Liver (tissue), 9 donors: Measurements from ENCODE around the gene TMED9. TPM values are rescaled to one million over a fixed set of nuclear protein-coding genes. Genes with fewer than 3 reads are reported as not detected.

Source experiments
- DNase-seq: peaks from one replicate; pipeline ENCODE4 v3.0.0-alpha.2; 2017; ENCODE audit warnings: low spot score
- H3K27ac ChIP-seq, 2 donors: one replicate each; pipeline ENCODE4 v1.7.0; 2013; ENCODE audit warnings: inconsistent platforms in 2 of 2, low read length in 2 of 2, control low read depth in 1 of 2, low read depth in 1 of 2, mild to moderate bottlenecking in 1 of 2
- H3K27me3 ChIP-seq, 4 donors: one replicate each; pipeline versions ENCODE4 v1.6.1 to v1.7.0; 2013; ENCODE audit warnings: low read length in 3 of 4, inconsistent platforms in 1 of 4, mild to moderate bottlenecking in 1 of 4, moderate library complexity in 1 of 4; ENCODE audit not compliant: control insufficient read depth in 4 of 4, insufficient read depth in 4 of 4
- H3K36me3 ChIP-seq, 4 donors: one replicate each; pipeline versions ENCODE4 v1.6.1 to v1.7.0; 2013; ENCODE audit warnings: low read length in 3 of 4, mild to moderate bottlenecking in 3 of 4, low read depth in 1 of 4, moderate library complexity in 1 of 4; ENCODE audit not compliant: control insufficient read depth in 4 of 4, insufficient read depth in 3 of 4
- H3K4me1 ChIP-seq, 4 donors: one replicate each; pipeline versions ENCODE4 v1.6.1 to v1.7.0; 2013; ENCODE audit warnings: low read length in 3 of 4, mild to moderate bottlenecking in 3 of 4, moderate library complexity in 1 of 4; ENCODE audit not compliant: control insufficient read depth in 4 of 4, insufficient read depth in 4 of 4
- H3K4me3 ChIP-seq, 3 donors: one replicate each; pipeline versions ENCODE4 v1.6.1 to v1.7.0; 2013; ENCODE audit warnings: low read length in 3 of 3, control low read depth in 1 of 3, low read depth in 1 of 3, mild to moderate bottlenecking in 1 of 3
- H3K9ac ChIP-seq, 2 donors: one replicate each; pipeline ENCODE4 v1.7.0; 2013; ENCODE audit warnings: low read length in 2 of 2, mild to moderate bottlenecking in 2 of 2, moderate library complexity in 2 of 2, control low read depth in 1 of 2, low read depth in 1 of 2
- H3K9me3 ChIP-seq, 4 donors: one replicate each; pipeline versions ENCODE4 v1.6.1 to v1.7.0; 2013; ENCODE audit warnings: low read length in 3 of 4; ENCODE audit not compliant: control insufficient read depth in 4 of 4
- EGR1 ChIP-seq, 2 donors: IDR thresholded peaks; 2 replicates each; pipeline ENCODE4 v1.6.1; 2016 to 2018; ENCODE audit warnings: antibody characterized with exemption in 2 of 2, low read depth in 2 of 2
- FOXA1 ChIP-seq: IDR thresholded peaks from 2 replicates; pipeline ENCODE4 v1.6.1; 2016; ENCODE audit warnings: antibody characterized with exemption
- FOXA2 ChIP-seq: IDR thresholded peaks from 2 replicates; pipeline ENCODE4 v1.6.1; 2016; ENCODE audit warnings: antibody characterized with exemption
- GABPA ChIP-seq, 2 donors: IDR thresholded peaks in 1 of 2; conservative IDR thresholded peaks in 1 of 2; 2 replicates each; pipeline ENCODE4 v1.6.1; 2016; ENCODE audit warnings: antibody characterized with exemption in 2 of 2, mild to moderate bottlenecking in 1 of 2, moderate library complexity in 1 of 2
- HNF4A ChIP-seq, 2 donors: conservative IDR thresholded peaks; 2 replicates each; pipeline ENCODE4 v1.6.1; 2016; ENCODE audit warnings: antibody characterized with exemption in 2 of 2, mild to moderate bottlenecking in 2 of 2
- HNF4G ChIP-seq: IDR thresholded peaks from 2 replicates; pipeline ENCODE4 v1.6.1; 2016; ENCODE audit warnings: antibody characterized with exemption
- JUND ChIP-seq, 2 donors: IDR thresholded peaks; 2 replicates each; pipeline ENCODE4 v1.6.1; 2016; ENCODE audit warnings: antibody characterized with exemption in 2 of 2
- NR2F2 ChIP-seq: IDR thresholded peaks from 2 replicates; pipeline ENCODE4 v1.6.1; 2016; ENCODE audit warnings: antibody characterized with exemption
- RAD21 ChIP-seq, 2 donors: IDR thresholded peaks; 2 replicates each; pipeline ENCODE4 v1.6.1; 2016; ENCODE audit warnings: antibody characterized with exemption in 2 of 2, mild to moderate bottlenecking in 2 of 2
- RXRA ChIP-seq, 2 donors: IDR thresholded peaks; 2 replicates each; pipeline ENCODE4 v1.6.1; 2017 to 2018; ENCODE audit warnings: antibody characterized with exemption in 2 of 2, mild to moderate bottlenecking in 1 of 2
- SP1 ChIP-seq: IDR thresholded peaks from 2 replicates; pipeline ENCODE4 v1.6.1; 2018; ENCODE audit warnings: antibody characterized with exemption, mild to moderate bottlenecking
- TAF1 ChIP-seq: conservative IDR thresholded peaks from 2 replicates; pipeline ENCODE4 v1.6.1; 2016; ENCODE audit warnings: antibody characterized with exemption, mild to moderate bottlenecking
- YY1 ChIP-seq: IDR thresholded peaks from 2 replicates; pipeline ENCODE4 v1.6.1; 2016; ENCODE audit warnings: antibody characterized with exemption, mild to moderate bottlenecking
- WGBS: extraction: QIAGEN DNeasy Blood & Tissue Kit; methylation state at CpG from one replicate; pipeline ENCODE4 v1.1.7; 2013; 5-methylcytosine and 5-hydroxymethylcytosine counted together
- polyA plus RNA-seq, 2 donors: library from polyadenylated mRNA; stranded (reverse) in 1 of 2; unstranded in 1 of 2; fragments of 200-250 nt in 1 of 2; fragments of >200 nt in 1 of 2; fragmentation: Nextera tagmentation in 1 of 2; extraction: Ambion mirVana in 1 of 2; gene quantifications; one replicate each; pipeline versions ENCODE4 v1.2.1 to v1.2.3, GENCODE V29; 2013 to 2015
- total RNA-seq, 2 donors: library from RNA; depleted of rRNA; stranded (reverse); fragments of >200 nt; gene quantifications; one replicate each; pipeline ENCODE4 v1.2.3, GENCODE V29; 2014
- TF ChIP-seq, protein P1 (sequence below): IDR thresholded peaks from 2 replicates; pipeline ENCODE4 v1.6.1; 2016; ENCODE audit warnings: antibody characterized with exemption
- TF ChIP-seq, protein P2 (sequence below): fragments of 150-350 bp; IDR thresholded peaks from 2 replicates; pipeline ENCODE4 v1.5.1; 2017; ENCODE audit warnings: improper control_type of control experiment, low read depth, low read length; ENCODE audit not compliant: missing input control
- TF ChIP-seq, protein P3 (sequence below): IDR thresholded peaks from 2 replicates; pipeline ENCODE4 v1.6.1; 2016; ENCODE audit warnings: antibody characterized with exemption, mild to moderate bottlenecking
- TF ChIP-seq, protein P4 (sequence below): IDR thresholded peaks from 2 replicates; pipeline ENCODE4 v1.6.1; 2016; ENCODE audit warnings: antibody characterized with exemption
- TF ChIP-seq, protein P5 (sequence below): IDR thresholded peaks from 2 replicates; pipeline ENCODE4 v1.6.1; 2016; ENCODE audit warnings: antibody characterized with exemption
- donor health status: healthy.
- donor health status: healthy.
- donor health status: healthy.
- donor health status: healthy.
- donor health status: healthy.

Gene TMED9
- total and polyA plus RNA-seq, 4 donors = 66.7 to 234 (median 106) TPM

DNA sequence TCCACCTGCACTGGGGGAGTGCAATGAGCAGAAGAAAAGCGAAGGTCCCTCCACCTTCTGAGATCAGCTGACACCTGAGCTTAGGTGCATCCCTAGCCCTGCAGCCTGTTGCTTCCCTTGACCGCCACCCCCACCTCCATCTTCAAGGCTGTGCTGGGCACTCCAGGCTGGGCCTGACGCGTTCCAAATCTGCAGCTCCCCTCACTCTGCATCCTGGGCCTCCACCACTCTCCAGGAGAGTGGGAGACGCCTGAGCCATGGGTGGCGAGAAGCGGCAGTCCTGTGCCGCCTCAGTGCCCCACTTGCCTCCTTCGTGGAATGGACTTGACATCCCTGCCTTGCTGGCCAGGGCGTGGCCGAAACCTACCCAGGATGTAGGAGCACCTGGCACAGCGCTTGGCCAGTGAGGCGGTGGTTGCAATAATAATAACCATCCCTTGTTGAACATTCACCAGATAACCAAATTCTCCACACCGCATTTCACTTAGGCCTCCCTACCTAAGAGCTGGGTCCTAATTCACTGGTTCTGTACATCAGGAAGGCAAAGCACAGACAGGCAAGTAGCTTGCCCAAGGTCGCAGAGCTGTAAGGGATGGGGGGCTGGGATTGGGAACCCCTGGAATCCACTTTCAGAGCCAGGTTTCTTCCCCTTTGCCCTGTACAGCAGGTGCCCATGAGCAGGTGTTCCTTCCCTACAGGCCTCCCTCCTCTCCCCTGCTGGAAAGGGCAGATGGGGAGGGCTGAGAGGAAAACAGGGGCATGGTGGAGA, 19.6 kb downstream of the TMED9 start:
- H3K36me3 ChIP-seq = peaks cover 0 to 7% (median 0%) of the 10 kb centered on the region in 4 donors

More for the DNA sequence above, 19.6 kb downstream of the TMED9 start:
- H3K9ac ChIP-seq = no peak overlapping the region
- TF ChIP-seq SP1 (no peak), FOXA2 (no peak), RXRA (IDR thresholded peaks at IDR 0.05) (no peak), GABPA (IDR thresholded peaks at IDR 0.05 in 1 of 2, conservative IDR thresholded peaks at IDR 0.05 in 1 of 2) (no peak), JUND (IDR thresholded peaks at IDR 0.05) (no peak), FOXA1 (no peak), NR2F2 (no peak), RAD21 (IDR thresholded peaks at IDR 0.05) (no peak), HNF4A (conservative IDR thresholded peaks at IDR 0.05) (no peak), TAF1 (no peak), YY1 (no peak), EGR1 (IDR thresholded peaks at IDR 0.05; ENCODE audit: low read depth in 2 of 2) (no peak), HNF4G (no peak)
- TF ChIP-seq, protein P1, sequence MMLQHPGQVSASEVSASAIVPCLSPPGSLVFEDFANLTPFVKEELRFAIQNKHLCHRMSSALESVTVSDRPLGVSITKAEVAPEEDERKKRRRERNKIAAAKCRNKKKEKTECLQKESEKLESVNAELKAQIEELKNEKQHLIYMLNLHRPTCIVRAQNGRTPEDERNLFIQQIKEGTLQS = no peak
- TF ChIP-seq, protein P2, sequence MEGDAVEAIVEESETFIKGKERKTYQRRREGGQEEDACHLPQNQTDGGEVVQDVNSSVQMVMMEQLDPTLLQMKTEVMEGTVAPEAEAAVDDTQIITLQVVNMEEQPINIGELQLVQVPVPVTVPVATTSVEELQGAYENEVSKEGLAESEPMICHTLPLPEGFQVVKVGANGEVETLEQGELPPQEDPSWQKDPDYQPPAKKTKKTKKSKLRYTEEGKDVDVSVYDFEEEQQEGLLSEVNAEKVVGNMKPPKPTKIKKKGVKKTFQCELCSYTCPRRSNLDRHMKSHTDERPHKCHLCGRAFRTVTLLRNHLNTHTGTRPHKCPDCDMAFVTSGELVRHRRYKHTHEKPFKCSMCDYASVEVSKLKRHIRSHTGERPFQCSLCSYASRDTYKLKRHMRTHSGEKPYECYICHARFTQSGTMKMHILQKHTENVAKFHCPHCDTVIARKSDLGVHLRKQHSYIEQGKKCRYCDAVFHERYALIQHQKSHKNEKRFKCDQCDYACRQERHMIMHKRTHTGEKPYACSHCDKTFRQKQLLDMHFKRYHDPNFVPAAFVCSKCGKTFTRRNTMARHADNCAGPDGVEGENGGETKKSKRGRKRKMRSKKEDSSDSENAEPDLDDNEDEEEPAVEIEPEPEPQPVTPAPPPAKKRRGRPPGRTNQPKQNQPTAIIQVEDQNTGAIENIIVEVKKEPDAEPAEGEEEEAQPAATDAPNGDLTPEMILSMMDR = no peak
- TF ChIP-seq, protein P3, sequence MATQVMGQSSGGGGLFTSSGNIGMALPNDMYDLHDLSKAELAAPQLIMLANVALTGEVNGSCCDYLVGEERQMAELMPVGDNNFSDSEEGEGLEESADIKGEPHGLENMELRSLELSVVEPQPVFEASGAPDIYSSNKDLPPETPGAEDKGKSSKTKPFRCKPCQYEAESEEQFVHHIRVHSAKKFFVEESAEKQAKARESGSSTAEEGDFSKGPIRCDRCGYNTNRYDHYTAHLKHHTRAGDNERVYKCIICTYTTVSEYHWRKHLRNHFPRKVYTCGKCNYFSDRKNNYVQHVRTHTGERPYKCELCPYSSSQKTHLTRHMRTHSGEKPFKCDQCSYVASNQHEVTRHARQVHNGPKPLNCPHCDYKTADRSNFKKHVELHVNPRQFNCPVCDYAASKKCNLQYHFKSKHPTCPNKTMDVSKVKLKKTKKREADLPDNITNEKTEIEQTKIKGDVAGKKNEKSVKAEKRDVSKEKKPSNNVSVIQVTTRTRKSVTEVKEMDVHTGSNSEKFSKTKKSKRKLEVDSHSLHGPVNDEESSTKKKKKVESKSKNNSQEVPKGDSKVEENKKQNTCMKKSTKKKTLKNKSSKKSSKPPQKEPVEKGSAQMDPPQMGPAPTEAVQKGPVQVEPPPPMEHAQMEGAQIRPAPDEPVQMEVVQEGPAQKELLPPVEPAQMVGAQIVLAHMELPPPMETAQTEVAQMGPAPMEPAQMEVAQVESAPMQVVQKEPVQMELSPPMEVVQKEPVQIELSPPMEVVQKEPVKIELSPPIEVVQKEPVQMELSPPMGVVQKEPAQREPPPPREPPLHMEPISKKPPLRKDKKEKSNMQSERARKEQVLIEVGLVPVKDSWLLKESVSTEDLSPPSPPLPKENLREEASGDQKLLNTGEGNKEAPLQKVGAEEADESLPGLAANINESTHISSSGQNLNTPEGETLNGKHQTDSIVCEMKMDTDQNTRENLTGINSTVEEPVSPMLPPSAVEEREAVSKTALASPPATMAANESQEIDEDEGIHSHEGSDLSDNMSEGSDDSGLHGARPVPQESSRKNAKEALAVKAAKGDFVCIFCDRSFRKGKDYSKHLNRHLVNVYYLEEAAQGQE = no peak
- TF ChIP-seq, protein P4, sequence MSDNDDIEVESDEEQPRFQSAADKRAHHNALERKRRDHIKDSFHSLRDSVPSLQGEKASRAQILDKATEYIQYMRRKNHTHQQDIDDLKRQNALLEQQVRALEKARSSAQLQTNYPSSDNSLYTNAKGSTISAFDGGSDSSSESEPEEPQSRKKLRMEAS = no peak
- TF ChIP-seq, protein P5, sequence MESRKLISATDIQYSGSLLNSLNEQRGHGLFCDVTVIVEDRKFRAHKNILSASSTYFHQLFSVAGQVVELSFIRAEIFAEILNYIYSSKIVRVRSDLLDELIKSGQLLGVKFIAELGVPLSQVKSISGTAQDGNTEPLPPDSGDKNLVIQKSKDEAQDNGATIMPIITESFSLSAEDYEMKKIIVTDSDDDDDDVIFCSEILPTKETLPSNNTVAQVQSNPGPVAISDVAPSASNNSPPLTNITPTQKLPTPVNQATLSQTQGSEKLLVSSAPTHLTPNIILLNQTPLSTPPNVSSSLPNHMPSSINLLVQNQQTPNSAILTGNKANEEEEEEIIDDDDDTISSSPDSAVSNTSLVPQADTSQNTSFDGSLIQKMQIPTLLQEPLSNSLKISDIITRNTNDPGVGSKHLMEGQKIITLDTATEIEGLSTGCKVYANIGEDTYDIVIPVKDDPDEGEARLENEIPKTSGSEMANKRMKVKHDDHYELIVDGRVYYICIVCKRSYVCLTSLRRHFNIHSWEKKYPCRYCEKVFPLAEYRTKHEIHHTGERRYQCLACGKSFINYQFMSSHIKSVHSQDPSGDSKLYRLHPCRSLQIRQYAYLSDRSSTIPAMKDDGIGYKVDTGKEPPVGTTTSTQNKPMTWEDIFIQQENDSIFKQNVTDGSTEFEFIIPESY = no peak
- WGBS = 93% methylated on average over 15 of the region's 15 CpGs
- H3K27me3 ChIP-seq = no peaks in the 10 kb centered on the region
- H3K4me3 ChIP-seq = no peak overlapping the region
- no peaks in the 10 kb centered on the region for H3K9me3 ChIP-seq
- H3K4me1 ChIP-seq = peaks cover 0 to 8% (median 0%) of the 10 kb centered on the region in 4 donors
- DNase-seq = no peak
- no peak overlapping the region for H3K27ac ChIP-seq
